AG04449 (cell line): ENCODE data around the gene ETV1.

Source experiments
- CTCF ChIA-PET: fragments of 350-600 bp; formaldehyde crosslinking; extraction: SDS; loops from one replicate; lab custom pipeline; 2021; ENCODE audit warnings: antibody characterized with exemption; lab: Yijun Ruan, JAX
- POLR2A ChIA-PET: fragments of 400-600, 350-600 bp; formaldehyde crosslinking; extraction: SDS; loops from one replicate; lab custom pipeline; 2020; ENCODE audit warnings: antibody characterized with exemption, inconsistent platforms; lab: Yijun Ruan, JAX
- DNase-seq: peaks from one replicate; pipeline ENCODE4 v3.0.0-alpha.2; 2010; ENCODE audit warnings: low read depth, low spot score
- H3K4me3 ChIP-seq: 2 replicates; pipeline ENCODE4 v1.5.1; 2011; ENCODE audit warnings: low read depth, mild to moderate bottlenecking, control low read depth, low read length
- CTCF ChIP-seq: IDR thresholded peaks from one replicate; pipeline ENCODE4 v1.5.1; 2011; ENCODE audit warnings: mild to moderate bottlenecking, moderate library complexity, low read length, control low read depth, inconsistent platforms; ENCODE audit not compliant: insufficient read depth; ENCODE audit errors: missing control alignments

The ETV1 gene

GRCh38 chr7:13979671-13980435 lies 9.6 kb downstream of the ETV1 start:
- TF ChIP-seq CTCF: no peak
- H3K4me3 ChIP-seq: no peak overlapping the region
- ChIA-PET CTCF (interaction anchor here (4.3 kb wide), 1 partner anchor 11 kb away, joined by 32 read pairs; the partner anchor contains the start of gene ETV1), POLR2A (interaction anchor here (0.8 to 2.0 kb wide), 3 partner anchors 9 to 60 kb away, joined by 3 to 9 read pairs (median 3); partner anchors contain the start of gene ETV1)
- DNase-seq: no peak

DNA sequence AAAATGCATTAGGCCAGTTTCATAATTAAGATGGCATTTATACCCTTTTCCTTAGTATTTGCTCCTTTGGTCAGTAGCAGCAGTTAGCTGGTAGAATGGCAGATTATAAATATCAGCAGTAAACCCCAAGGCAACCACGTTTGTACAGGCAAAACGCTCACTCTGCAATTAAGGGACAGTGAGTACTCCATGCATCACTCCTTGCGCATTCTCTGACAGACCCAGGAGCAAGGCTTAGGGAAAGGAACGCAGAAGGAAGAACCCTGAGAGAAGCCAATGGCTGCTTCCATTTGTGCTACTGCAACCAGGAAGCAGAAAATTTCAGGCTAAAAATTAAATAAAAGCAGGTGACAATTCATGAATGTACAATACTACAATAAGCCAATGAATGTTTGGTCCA lies 12.9 kb downstream of the ETV1 start:
- CTCF ChIA-PET: interaction anchor here (2.3 kb wide), 1 partner anchor 12 kb away, joined by 6 read pairs; the partner anchor contains the start of gene ETV1

GRCh38 chr7:13965077-13965476 lies 24.4 kb downstream of the ETV1 start:
- ChIA-PET CTCF (no interaction called here), POLR2A (no interaction called here)

More for the DNA sequence above, 12.9 kb downstream of the ETV1 start:
- no peak overlapping the region for H3K4me3 ChIP-seq
- POLR2A ChIA-PET: no interaction called here
- TF ChIP-seq CTCF: no peak
- no peak for DNase-seq

GRCh38 chr7:13963925-13964324 lies 25.5 kb downstream of the ETV1 start:
- ChIA-PET CTCF (no interaction called here), POLR2A (no interaction called here)
- no peak overlapping the region for H3K4me3 ChIP-seq
- TF ChIP-seq CTCF: no peak
- no peak for DNase-seq

More at GRCh38 chr7:13965077-13965476, 24.4 kb downstream of the ETV1 start:
- TF ChIP-seq CTCF: no peak
- H3K4me3 ChIP-seq: no peak overlapping the region
- no peak for DNase-seq

- no peak overlapping the region for H3K4me3 ChIP-seq
- POLR2A ChIA-PET: no interaction called here
- DNase-seq: no peak
- CTCF ChIA-PET: no interaction called here
- no peak for TF ChIP-seq CTCF
Measured at GRCh38 chr7:13955494-13955893, 34.0 kb downstream of the ETV1 start.

DNA sequence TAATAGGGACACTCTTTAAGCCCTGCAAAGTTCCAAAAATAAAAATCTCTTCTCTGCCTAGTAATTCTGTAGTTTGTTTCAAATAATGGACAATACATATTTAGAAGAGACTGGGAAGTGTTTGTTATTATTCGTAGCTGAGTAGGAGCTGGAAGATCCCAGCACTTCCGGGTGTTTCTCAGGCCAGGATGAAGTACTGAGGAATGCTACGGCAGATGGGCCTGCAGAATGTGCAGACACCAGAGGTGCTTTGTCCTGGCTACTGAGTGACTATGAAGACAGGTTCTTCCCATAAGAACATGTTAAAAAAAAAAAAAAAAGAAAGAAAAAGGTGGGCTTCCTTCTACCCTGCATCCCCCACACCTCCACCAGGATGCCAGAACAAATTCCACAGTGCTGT lies 36.1 kb downstream of the ETV1 start:
- H3K4me3 ChIP-seq: no peak overlapping the region
- CTCF ChIA-PET: no interaction called here
- TF ChIP-seq CTCF: no peak
- DNase-seq: no peak
- POLR2A ChIA-PET: no interaction called here
